ENCODE measurements around the gene GPR4.

- peak in 1 of 6 experiments; percentile 20 for TF ChIP-seq CTCF (IDR thresholded peaks at IDR 0.05)
- TF ChIP-seq POLR2A (IDR thresholded peaks at IDR 0.05) = peak in 1 of 4 donors; percentile 36
Observed at GRCh38 chr19:45638930-45639729, 37.1 kb upstream of the GPR4 start, which contains the start of gene EML2.

Measured in upper lobe of left lung (tissue), 4 donors.